MCF 10A (cell line): ENCODE results near the gene METRNL. TPM values are rescaled to one million over a fixed set of nuclear protein-coding genes. Genes with fewer than 3 reads are reported as not detected.

Experiments used
- BruUV-seq: library from RNA; stranded (reverse); fragments of 400-500 nt; replicated peaks from 2 replicates; lab custom pipeline; 2021; lab: Mats Ljungman, UMichigan
- CTCF ChIA-PET: fragments of 300-600 bp; sonication (Branson Sonifier 250); formaldehyde crosslinking; extraction: SDS; loops from one replicate; lab custom pipeline; 2021; ENCODE audit warnings: antibody characterized with exemption, inconsistent platforms; lab: Yijun Ruan, JAX
- POLR2A ChIA-PET: fragments of 300-600, 350-650 bp; sonication (Branson Sonifier 250); formaldehyde crosslinking; extraction: SDS; loops from one replicate; lab custom pipeline; 2020; ENCODE audit warnings: antibody characterized with exemption, inconsistent platforms; lab: Yijun Ruan, JAX
- DNase-seq: peaks from one replicate; pipeline ENCODE4 v3.0.0-alpha.2; 2018; ENCODE audit not compliant: unreplicated experiment
- H3K27ac Mint-ChIP-seq: one replicate; pipeline ENCODE4 v1.8.0; 2022; ENCODE audit warnings: mild to moderate bottlenecking, low read depth, mixed read lengths; ENCODE audit not compliant: unreplicated experiment
- H3K27me3 Mint-ChIP-seq: one replicate; pipeline ENCODE4 v1.8.0; 2022; ENCODE audit warnings: mixed read lengths; ENCODE audit not compliant: insufficient read depth, unreplicated experiment
- H3K36me3 Mint-ChIP-seq: one replicate; pipeline ENCODE4 v1.8.0; 2022; ENCODE audit warnings: mild to moderate bottlenecking, moderate library complexity, mixed read lengths; ENCODE audit not compliant: insufficient read depth, unreplicated experiment
- H3K4me1 Mint-ChIP-seq: one replicate; pipeline ENCODE4 v1.8.0; 2022; ENCODE audit warnings: mixed read lengths; ENCODE audit not compliant: insufficient read depth, unreplicated experiment
- H3K4me3 Mint-ChIP-seq: one replicate; pipeline ENCODE4 v1.8.0; 2022; ENCODE audit warnings: mild to moderate bottlenecking, moderate library complexity, mixed read lengths; ENCODE audit not compliant: unreplicated experiment
- H3K9me3 Mint-ChIP-seq: one replicate; pipeline ENCODE4 v1.8.0; 2022; ENCODE audit warnings: mixed read lengths; ENCODE audit not compliant: unreplicated experiment
- intact Hi-C: fragments of 100-400 bp; cut with micrococcal nuclease; formaldehyde crosslinking; loops from 2 replicates; pipeline ENCODE4 v1.14.1; 2022
- total RNA-seq: library from RNA; stranded (reverse); gene quantifications from 2 replicates; pipeline ENCODE4 v1.2.3, GENCODE V29; 2022
- TF ChIP-seq, protein P1 (sequence below): fragments of 200-600 bp; IDR thresholded peaks from one replicate; pipeline ENCODE4 v1.8.0; 2022; ENCODE audit warnings: antibody characterized with exemption, mild to moderate bottlenecking; ENCODE audit not compliant: unreplicated experiment

The METRNL gene
- total RNA-seq, 1 experiment from 2014 or later = 14.5 TPM

DNA sequence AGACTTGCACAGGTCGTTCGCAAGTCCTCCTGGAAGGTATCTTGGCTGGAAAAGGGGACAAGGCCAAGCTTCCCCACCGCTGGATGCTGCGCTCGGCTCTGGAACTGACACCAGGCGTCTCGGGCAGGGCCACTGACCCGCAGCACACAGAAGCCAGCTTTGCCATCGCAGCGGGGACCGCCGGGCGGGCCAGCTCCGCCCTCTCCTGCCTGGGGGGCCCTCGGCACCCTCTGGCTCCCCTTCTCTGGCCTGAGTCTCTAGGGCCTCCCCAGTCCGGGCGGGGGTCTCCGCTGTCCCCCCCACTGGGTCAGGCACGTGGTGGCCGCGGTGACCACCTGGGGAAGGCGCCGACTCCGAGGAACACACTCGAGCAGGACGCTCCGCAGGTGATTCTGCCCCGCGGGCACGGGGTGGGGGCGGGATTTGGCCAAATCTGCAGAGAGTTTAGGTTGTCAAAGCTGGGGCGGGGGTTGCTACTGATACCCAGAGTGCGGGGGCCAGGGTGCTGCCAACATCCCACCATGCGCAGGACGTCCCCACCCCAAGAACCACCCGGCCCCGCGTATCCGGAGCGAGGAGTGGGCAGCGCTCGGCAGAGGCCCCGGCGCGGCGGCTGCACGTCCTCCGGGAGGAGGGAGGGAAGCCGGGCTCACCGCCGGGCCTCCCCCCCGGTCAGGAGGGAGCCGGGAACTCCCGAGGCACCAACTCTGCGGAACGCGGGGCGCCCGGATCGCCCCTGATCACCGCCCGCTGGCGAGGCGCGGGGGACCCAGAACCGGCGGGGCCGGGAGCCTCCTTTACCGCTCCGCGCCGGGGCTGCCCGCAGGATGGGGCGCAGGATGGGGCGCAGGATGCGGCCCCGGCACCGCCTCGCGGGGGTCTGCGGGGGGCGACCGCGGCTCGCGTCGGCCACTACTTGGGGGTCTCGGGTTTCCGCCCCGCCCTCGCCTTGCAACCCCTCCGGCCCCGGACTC, 744 bp upstream of the METRNL start:
- Mint-ChIP-seq H3K4me3 (peak overlapping the region; percentile 39), H3K9me3 (no peaks in the 10 kb centered on the region), H3K27me3 (no peaks in the 10 kb centered on the region), H3K4me1 (peaks cover 8% of the 10 kb centered on the region), H3K27ac (no peak overlapping the region), H3K36me3 (no peaks in the 10 kb centered on the region)
- TF ChIP-seq, protein P1, sequence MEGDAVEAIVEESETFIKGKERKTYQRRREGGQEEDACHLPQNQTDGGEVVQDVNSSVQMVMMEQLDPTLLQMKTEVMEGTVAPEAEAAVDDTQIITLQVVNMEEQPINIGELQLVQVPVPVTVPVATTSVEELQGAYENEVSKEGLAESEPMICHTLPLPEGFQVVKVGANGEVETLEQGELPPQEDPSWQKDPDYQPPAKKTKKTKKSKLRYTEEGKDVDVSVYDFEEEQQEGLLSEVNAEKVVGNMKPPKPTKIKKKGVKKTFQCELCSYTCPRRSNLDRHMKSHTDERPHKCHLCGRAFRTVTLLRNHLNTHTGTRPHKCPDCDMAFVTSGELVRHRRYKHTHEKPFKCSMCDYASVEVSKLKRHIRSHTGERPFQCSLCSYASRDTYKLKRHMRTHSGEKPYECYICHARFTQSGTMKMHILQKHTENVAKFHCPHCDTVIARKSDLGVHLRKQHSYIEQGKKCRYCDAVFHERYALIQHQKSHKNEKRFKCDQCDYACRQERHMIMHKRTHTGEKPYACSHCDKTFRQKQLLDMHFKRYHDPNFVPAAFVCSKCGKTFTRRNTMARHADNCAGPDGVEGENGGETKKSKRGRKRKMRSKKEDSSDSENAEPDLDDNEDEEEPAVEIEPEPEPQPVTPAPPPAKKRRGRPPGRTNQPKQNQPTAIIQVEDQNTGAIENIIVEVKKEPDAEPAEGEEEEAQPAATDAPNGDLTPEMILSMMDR = no peak
- ChIA-PET POLR2A (interaction anchor here (0.8 to 1.2 kb wide), 3 partner anchors 55 to 203 kb away, joined by 3 read pairs; no protein-coding TSS in a partner anchor), CTCF (no interaction called here)
- no TSS peak for BruUV-seq
- no peak for DNase-seq
- intact Hi-C loops = no loop called here

DNA sequence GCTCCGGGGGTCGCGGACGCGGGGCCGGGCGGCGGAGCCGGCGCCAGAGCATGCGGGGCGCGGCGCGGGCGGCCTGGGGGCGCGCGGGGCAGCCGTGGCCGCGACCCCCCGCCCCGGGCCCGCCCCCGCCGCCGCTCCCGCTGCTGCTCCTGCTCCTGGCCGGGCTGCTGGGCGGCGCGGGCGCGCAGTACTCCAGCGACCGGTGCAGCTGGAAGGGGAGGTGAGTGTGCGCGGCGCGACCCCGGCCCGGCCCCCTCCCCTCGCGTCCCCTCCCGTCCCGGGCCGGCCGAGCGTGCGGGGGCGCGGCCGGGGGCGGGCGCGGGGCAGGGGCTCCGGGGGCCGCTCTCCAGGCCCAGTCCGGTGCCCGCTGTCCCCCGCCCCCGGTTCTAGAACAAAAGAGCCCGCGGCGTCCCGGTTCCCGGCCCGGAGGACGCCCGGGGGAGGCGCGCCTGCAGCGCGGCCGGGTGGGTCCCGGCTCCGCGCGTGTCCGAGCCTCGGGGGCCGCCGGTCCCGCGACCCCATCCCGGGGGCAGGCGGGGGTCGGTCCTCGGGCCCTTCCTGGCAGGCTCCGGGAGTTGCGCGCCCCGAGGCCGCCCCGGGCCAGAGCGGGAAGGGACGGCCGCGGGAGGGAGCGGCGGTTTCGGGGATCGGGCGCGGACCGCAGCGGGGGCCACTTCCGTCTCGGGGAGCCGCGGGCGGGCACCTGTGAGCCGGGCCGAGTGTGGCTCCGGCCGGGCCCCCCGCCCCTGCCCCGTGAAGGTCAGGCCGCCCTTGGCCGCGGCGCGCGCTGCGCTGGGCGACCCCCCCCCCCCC, 563 bp downstream of the METRNL start:
- CTCF ChIA-PET = no interaction called here
- DNase-seq = no peak

DNA sequence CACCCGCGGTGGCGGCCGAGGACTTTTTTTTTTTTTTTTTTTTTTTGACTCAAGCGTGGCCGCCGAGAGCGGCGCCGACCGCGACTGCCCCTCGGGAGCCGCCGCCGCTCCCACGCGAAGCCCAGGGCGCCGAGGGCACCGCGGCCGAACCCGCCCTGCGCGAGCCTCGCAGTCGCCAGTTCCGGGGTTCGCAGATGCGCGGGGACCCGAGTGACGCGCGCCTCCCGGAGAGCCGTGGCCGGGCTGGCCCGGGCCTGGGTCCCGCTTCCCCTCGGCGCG, 1.1 kb downstream of the METRNL start:
- POLR2A ChIA-PET = no interaction called here
- H3K9me3 Mint-ChIP-seq = no peaks in the 10 kb centered on the region
- no peak for DNase-seq
- intact Hi-C loops = no loop called here
- TF ChIP-seq, protein P1 = no peak
- peaks cover 8% of the 10 kb centered on the region for H3K4me1 Mint-ChIP-seq
- no peak overlapping the region for H3K4me3 Mint-ChIP-seq
- H3K36me3 Mint-ChIP-seq = no peaks in the 10 kb centered on the region
- BruUV-seq = no TSS peak
- no peak overlapping the region for H3K27ac Mint-ChIP-seq
- no peaks in the 10 kb centered on the region for H3K27me3 Mint-ChIP-seq
- CTCF ChIA-PET = no interaction called here

More for the DNA sequence above, 563 bp downstream of the METRNL start:
- Mint-ChIP-seq H3K36me3 (no peaks in the 10 kb centered on the region), H3K4me3 (peak overlapping the region; percentile 33), H3K27ac (no peak overlapping the region), H3K27me3 (no peaks in the 10 kb centered on the region), H3K9me3 (no peaks in the 10 kb centered on the region), H3K4me1 (peaks cover 8% of the 10 kb centered on the region)
- TF ChIP-seq, protein P1 = no peak
- POLR2A ChIA-PET = interaction anchor here (1.0 kb wide), 1 partner anchor 204 kb away, joined by 3 read pairs; no protein-coding TSS in a partner anchor
- BruUV-seq = no TSS peak
- intact Hi-C loops = no loop called here
